WTC11 (cell line): ENCODE measurements around the gene FGD6.

Experiments used
- ESRRA ChIP-seq: sonication (generic); formaldehyde crosslinking; IDR thresholded peaks from 2 replicates; pipeline ENCODE4 v1.8.1; 2022; ENCODE audit warnings: mild to moderate bottlenecking, missing genetic modification reagents, borderline replicate concordance
- ETV6 ChIP-seq: sonication (generic); formaldehyde crosslinking; IDR thresholded peaks from 2 replicates; pipeline ENCODE4 v1.8.1; 2022; ENCODE audit warnings: mild to moderate bottlenecking, missing genetic modification reagents
- KAT7 ChIP-seq: sonication (generic); formaldehyde crosslinking; IDR thresholded peaks from 2 replicates; pipeline ENCODE4 v1.8.1; 2023; ENCODE audit warnings: missing genetic modification reagents, mild to moderate bottlenecking, borderline replicate concordance
- ZNF219 ChIP-seq: sonication (generic); formaldehyde crosslinking; IDR thresholded peaks from 2 replicates; pipeline ENCODE4 v1.8.0; 2023; ENCODE audit warnings: missing genetic modification reagents, mild to moderate bottlenecking, borderline replicate concordance
- TF ChIP-seq, protein P1 (sequence below): fragments of 200-600 bp; IDR thresholded peaks from 2 replicates; pipeline ENCODE4 v1.8.0; 2022; ENCODE audit warnings: antibody characterized with exemption
- TF ChIP-seq, protein P2 (sequence below): sonication (generic); formaldehyde crosslinking; IDR thresholded peaks from 2 replicates; pipeline ENCODE4 v1.8.0; 2022; ENCODE audit warnings: mild to moderate bottlenecking, missing genetic modification reagents
- TF ChIP-seq, protein P3 (sequence below): sonication (generic); formaldehyde crosslinking; IDR thresholded peaks from 2 replicates; pipeline ENCODE4 v1.8.1; 2023; ENCODE audit warnings: mild to moderate bottlenecking, moderate library complexity, missing genetic modification reagents
- TF ChIP-seq, protein P4 (sequence below): sonication (generic); formaldehyde crosslinking; IDR thresholded peaks from 2 replicates; pipeline ENCODE4 v1.8.0; 2022; ENCODE audit warnings: mild to moderate bottlenecking, missing genetic modification reagents
- TF ChIP-seq, protein P5 (sequence below): sonication (generic); formaldehyde crosslinking; IDR thresholded peaks from 2 replicates; pipeline ENCODE4 v1.8.1; 2023; ENCODE audit warnings: mild to moderate bottlenecking, missing genetic modification reagents, moderate library complexity

DNA sequence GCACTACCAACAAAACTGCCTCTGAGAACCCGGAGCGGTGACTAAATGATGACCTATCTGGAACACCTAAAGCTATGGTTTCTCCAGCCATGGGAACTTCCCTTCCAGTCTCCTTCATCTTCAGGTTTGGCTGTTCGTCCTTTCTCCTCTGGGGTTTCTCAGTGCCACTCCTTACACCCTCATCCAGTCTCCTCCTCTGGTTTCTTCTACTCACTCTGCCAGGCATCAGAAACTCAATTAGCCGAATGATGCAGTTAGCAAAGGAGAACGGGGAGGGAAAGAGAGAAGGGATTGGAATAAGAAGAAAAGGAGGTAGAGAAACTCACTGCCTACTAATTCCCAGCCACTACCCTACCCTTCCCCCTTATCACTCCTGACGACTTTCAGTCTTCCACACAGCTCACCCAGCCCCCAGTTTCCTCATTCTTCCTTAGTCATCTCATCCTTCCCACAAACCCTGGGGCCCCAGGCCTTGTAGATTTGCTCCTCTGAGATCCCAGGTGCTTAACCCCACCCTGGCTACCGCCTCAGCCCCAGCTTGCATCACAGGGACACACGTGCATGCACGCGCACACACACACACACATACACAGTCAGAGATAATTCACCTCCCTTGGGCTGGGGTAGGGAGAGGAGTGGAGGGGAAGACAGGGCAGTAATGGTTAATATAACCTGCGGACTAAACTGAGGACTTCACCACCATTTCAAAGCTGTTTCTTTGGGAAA, 13.0 kb downstream of the FGD6 start:
- TF ChIP-seq, protein P1, sequence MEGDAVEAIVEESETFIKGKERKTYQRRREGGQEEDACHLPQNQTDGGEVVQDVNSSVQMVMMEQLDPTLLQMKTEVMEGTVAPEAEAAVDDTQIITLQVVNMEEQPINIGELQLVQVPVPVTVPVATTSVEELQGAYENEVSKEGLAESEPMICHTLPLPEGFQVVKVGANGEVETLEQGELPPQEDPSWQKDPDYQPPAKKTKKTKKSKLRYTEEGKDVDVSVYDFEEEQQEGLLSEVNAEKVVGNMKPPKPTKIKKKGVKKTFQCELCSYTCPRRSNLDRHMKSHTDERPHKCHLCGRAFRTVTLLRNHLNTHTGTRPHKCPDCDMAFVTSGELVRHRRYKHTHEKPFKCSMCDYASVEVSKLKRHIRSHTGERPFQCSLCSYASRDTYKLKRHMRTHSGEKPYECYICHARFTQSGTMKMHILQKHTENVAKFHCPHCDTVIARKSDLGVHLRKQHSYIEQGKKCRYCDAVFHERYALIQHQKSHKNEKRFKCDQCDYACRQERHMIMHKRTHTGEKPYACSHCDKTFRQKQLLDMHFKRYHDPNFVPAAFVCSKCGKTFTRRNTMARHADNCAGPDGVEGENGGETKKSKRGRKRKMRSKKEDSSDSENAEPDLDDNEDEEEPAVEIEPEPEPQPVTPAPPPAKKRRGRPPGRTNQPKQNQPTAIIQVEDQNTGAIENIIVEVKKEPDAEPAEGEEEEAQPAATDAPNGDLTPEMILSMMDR: no peak
- TF ChIP-seq, protein P2, sequence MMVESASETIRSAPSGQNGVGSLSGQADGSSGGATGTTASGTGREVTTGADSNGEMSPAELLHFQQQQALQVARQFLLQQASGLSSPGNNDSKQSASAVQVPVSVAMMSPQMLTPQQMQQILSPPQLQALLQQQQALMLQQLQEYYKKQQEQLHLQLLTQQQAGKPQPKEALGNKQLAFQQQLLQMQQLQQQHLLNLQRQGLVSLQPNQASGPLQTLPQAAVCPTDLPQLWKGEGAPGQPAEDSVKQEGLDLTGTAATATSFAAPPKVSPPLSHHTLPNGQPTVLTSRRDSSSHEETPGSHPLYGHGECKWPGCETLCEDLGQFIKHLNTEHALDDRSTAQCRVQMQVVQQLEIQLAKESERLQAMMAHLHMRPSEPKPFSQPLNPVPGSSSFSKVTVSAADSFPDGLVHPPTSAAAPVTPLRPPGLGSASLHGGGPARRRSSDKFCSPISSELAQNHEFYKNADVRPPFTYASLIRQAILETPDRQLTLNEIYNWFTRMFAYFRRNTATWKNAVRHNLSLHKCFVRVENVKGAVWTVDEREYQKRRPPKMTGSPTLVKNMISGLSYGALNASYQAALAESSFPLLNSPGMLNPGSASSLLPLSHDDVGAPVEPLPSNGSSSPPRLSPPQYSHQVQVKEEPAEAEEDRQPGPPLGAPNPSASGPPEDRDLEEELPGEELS: no peak
- no peak for TF ChIP-seq ZNF219
- TF ChIP-seq, protein P3, sequence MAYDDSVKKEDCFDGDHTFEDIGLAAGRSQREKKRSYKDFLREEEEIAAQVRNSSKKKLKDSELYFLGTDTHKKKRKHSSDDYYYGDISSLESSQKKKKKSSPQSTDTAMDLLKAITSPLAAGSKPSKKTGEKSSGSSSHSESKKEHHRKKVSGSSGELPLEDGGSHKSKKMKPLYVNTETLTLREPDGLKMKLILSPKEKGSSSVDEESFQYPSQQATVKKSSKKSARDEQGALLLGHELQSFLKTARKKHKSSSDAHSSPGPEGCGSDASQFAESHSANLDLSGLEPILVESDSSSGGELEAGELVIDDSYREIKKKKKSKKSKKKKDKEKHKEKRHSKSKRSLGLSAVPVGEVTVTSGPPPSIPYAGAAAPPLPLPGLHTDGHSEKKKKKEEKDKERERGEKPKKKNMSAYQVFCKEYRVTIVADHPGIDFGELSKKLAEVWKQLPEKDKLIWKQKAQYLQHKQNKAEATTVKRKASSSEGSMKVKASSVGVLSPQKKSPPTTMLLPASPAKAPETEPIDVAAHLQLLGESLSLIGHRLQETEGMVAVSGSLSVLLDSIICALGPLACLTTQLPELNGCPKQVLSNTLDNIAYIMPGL (CRISPR knock-in tag): no peak
- TF ChIP-seq ESRRA: no peak
- TF ChIP-seq, protein P4, sequence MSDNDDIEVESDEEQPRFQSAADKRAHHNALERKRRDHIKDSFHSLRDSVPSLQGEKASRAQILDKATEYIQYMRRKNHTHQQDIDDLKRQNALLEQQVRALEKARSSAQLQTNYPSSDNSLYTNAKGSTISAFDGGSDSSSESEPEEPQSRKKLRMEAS (CRISPR knock-in tag): no peak
- no peak for TF ChIP-seq ETV6 (CRISPR knock-in tag)
- TF ChIP-seq, protein P5, sequence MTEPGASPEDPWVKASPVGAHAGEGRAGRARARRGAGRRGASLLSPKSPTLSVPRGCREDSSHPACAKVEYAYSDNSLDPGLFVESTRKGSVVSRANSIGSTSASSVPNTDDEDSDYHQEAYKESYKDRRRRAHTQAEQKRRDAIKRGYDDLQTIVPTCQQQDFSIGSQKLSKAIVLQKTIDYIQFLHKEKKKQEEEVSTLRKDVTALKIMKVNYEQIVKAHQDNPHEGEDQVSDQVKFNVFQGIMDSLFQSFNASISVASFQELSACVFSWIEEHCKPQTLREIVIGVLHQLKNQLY (CRISPR knock-in tag): no peak
- TF ChIP-seq KAT7 (CRISPR knock-in tag): no peak
